GM15510 (cell line): ENCODE measurements around the gene NR5A1.

Experiments
- POLR2A ChIP-seq: IDR thresholded peaks from 3 replicates; pipeline ENCODE4 v1.6.1; 2011; ENCODE audit warnings: borderline replicate concordance; ENCODE audit not compliant: insufficient read length; ENCODE audit errors: extremely low read depth

NR5A1 gene

GRCh38 chr9:124496463-124496862, 10.7 kb downstream of the NR5A1 start:
- no peak for TF ChIP-seq POLR2A

GRCh38 chr9:124496075-124496449, 11.1 kb downstream of the NR5A1 start:
- TF ChIP-seq POLR2A, result no peak

DNA sequence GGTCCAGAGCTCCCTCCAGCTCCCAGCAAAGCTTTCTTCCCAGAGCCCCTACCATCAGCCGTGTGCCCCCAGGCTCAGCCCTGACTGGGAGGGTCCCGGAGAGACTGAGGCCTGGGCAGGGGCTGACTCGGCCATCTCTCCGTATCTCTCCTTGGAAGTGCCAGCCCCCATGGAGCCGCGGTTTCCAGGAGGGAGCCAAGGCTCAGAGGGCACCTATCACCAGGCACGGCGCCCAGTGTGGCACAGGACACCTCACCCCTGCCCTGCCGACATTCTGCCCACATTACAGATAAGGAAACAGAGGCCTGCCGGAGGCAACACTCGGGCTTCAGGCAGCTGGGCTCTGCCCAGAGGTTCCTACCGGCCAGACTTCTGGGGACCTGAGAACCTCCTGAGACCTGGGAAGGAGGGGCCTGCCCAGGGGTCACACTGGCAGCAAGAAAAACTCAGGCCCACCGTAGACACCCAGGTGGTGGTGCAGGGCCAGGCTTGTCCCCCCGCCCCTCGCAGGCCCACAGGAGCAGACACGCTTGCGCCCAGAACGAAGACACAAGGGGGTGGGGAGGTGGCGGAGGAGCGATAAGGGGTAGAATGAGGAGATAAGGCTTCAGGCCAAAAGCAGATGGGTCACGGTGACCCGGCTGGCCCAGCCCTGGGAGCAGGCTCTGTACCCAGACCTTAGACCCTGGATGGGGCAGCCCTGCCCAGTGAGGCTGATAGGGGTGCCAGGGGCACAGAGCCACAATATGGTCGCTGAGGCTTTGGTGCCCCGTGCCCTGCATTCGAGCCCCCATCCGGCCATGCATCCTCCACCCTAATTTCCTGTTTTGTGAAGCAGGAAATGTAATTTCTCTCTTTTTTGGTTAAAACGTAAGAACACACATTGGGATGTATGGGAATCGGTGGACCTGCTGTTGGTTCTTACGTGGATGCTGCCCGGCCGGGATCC, 11.8 kb downstream of the NR5A1 start:
- TF ChIP-seq POLR2A, result no peak

DNA sequence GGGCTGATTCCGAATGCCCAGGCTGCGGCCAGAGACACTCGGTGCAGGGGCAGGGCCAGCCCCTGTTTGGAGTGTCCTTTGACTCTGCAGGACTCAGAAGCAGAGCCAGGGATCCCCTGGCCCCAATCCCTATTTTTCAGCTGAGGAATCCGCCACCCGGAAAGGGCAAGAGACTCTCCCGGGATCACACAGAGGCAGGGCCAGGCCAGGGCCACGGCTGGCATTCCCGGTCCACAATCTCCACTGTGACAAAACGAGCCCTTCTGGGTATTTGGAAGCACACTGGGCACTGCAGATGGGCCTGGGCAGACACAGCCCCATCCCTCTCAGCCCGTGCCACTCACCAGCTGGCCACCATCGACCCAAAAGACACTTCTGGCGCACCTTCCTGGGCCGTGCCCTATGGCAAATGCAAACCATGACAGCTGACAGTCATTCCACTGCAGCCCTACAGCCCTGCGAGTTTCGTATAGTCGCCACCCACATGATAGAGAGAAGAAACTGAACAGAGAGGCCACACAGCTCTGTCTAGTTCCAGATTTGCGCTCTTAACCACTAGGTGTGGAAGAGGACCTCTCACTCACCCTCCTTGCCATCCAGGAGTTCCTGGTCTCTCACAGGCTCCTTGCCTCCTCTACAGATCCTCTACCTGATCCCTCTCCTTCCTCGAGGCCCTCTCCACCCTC, 13.3 kb downstream of the NR5A1 start:
- no peak for TF ChIP-seq POLR2A

DNA sequence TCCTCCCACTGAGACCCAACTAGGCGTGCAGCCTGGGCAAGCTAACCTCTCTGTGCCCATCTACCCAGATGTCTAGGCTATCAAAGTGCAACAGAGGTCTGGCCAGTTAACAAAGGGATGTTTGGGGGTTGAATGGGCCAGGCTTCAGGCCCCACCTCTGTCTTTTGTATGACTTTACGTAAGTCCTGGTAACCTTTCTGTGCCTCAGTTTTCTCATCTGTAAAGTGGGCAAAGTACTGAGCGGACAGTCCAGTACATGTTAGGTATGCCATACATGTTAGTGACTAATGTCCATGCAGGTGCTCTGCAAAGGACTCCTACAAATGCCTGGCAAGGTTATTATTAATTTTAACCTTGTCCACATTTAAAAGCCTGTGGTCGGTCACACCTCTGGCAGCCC, 14.0 kb downstream of the NR5A1 start:
- TF ChIP-seq POLR2A, result no peak

GRCh38 chr9:124492818-124493217, 14.4 kb downstream of the NR5A1 start:
- no peak for TF ChIP-seq POLR2A

- TF ChIP-seq POLR2A, result no peak
Observed at GRCh38 chr9:124491049-124491975, 15.9 kb downstream of the NR5A1 start.

GRCh38 chr9:124490004-124490403, 17.2 kb downstream of the NR5A1 start:
- no peak for TF ChIP-seq POLR2A

GRCh38 chr9:124489222-124489621, 18.0 kb downstream of the NR5A1 start:
- no peak for TF ChIP-seq POLR2A

- TF ChIP-seq POLR2A, result no peak
Observed at GRCh38 chr9:124488641-124489210, 18.5 kb downstream of the NR5A1 start.

- TF ChIP-seq POLR2A, result no peak
Observed at GRCh38 chr9:124487260-124488182, 19.7 kb downstream of the NR5A1 start.

DNA sequence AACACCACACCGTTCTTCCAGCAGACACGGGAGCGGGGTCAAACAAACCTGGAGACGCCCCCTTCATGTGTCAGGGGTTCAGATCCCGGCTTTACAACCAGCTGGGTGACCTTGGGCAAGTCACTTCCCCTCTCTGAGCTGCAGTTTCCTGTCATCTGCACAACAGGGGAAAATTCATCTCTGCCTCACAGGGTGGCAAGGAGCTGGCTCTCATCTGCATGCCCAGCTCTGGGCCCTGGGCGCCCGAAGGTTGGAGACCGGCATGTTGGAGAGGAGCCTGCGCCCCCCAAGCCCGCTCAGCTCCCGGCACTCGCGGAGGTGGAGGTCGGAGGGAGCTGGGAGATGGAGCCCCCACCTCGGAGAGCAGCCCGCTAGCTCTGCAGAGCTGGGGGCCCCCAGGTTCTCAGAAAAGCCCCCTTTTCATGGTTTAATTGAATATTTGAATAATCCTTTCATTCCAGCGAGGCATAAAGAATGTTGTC, 20.4 kb downstream of the NR5A1 start:
- no peak for TF ChIP-seq POLR2A

- TF ChIP-seq POLR2A, result no peak
Observed at GRCh38 chr9:124485936-124486335, 21.3 kb downstream of the NR5A1 start.
